Measurements from ENCODE around the gene CDYL2. TPM values are rescaled to one million over a fixed set of nuclear protein-coding genes. Genes with fewer than 3 reads are reported as not detected.

CDYL2 gene
- total RNA-seq, 1 donor from 2014 or later, result 26.5 TPM

- FAIRE-seq (no peak), DNase-seq (ENCODE audit: low read depth) (no peak)
- Histone ChIP-seq H3K9ac (ENCODE audit: low read length) (no peak overlapping the region), H3K79me2 (ENCODE audit: insufficient read depth, low read length) (no peaks in the 10 kb centered on the region), H3K4me3 (ENCODE audit: insufficient read depth, low read depth, low read length) (no peak overlapping the region), H3K4me2 (ENCODE audit: low read length) (no peak overlapping the region), H3K4me1 (ENCODE audit: insufficient read depth, low read length) (peaks cover 9% of the 10 kb centered on the region), H3K27ac (ENCODE audit: low read depth, low read length) (no peak overlapping the region), H3K9me3 (ENCODE audit: insufficient read depth, low read depth, low read length) (no peaks in the 10 kb centered on the region), H3K36me3 (ENCODE audit: insufficient read depth, low read length) (no peaks in the 10 kb centered on the region), H4K20me1 (ENCODE audit: insufficient read depth, low read length) (no peaks in the 10 kb centered on the region), H2AFZ (ENCODE audit: low read depth, low read length) (no peak overlapping the region), H3K27me3 (ENCODE audit: insufficient read depth, low read length) (no peaks in the 10 kb centered on the region)
- Mint-ChIP-seq H3K27me3 (ENCODE audit: low read depth, unreplicated experiment) (no peaks in the 10 kb centered on the region), H3K9me3 (ENCODE audit: unreplicated experiment) (peaks cover 6% of the 10 kb centered on the region), H3K4me3 (ENCODE audit: unreplicated experiment) (no peak overlapping the region), H3K27ac (ENCODE audit: unreplicated experiment) (no peak overlapping the region), H3K36me3 (ENCODE audit: low read depth, unreplicated experiment) (no peaks in the 10 kb centered on the region), H3K4me1 (ENCODE audit: low read depth, unreplicated experiment) (peaks cover 23% of the 10 kb centered on the region)
- TF ChIP-seq CTCF (IDR thresholded peaks at IDR 0.05; ENCODE audit: insufficient read depth, low read depth, low read length) (no peak), EZH2 (IDR thresholded peaks at IDR 0.05; ENCODE audit: insufficient read depth, low read length) (no peak)
Observed at GRCh38 chr16:80585764-80586163, 218.6 kb downstream of the CDYL2 start.

GRCh38 chr16:80583466-80583865 is 220.9 kb downstream of the CDYL2 start:
- peak overlapping the region; percentile 16 for H3K4me2 ChIP-seq (ENCODE audit: low read length)
- no peaks in the 10 kb centered on the region for H3K36me3 Mint-ChIP-seq (ENCODE audit: low read depth, unreplicated experiment)
- no peak overlapping the region for H3K4me3 Mint-ChIP-seq (ENCODE audit: unreplicated experiment)
- H3K9me3 Mint-ChIP-seq (ENCODE audit: unreplicated experiment), result peaks cover 6% of the 10 kb centered on the region
- H3K79me2 ChIP-seq (ENCODE audit: insufficient read depth, low read length), result no peaks in the 10 kb centered on the region
- H3K27ac Mint-ChIP-seq (ENCODE audit: unreplicated experiment), result peak overlapping the region; percentile 1
- H3K27ac ChIP-seq (ENCODE audit: low read depth, low read length), result no peak overlapping the region
- peak; percentile 85 for DNase-seq (ENCODE audit: low read depth)
- no peaks in the 10 kb centered on the region for H3K27me3 ChIP-seq (ENCODE audit: insufficient read depth, low read length)
- no peaks in the 10 kb centered on the region for H3K27me3 Mint-ChIP-seq (ENCODE audit: low read depth, unreplicated experiment)
- no peak overlapping the region for H3K9ac ChIP-seq (ENCODE audit: low read length)
- FAIRE-seq, result peak; percentile 59
- no peaks in the 10 kb centered on the region for H3K9me3 ChIP-seq (ENCODE audit: insufficient read depth, low read depth, low read length)
- peaks cover 33% of the 10 kb centered on the region for H3K4me1 Mint-ChIP-seq (ENCODE audit: low read depth, unreplicated experiment)
- TF ChIP-seq EZH2 (IDR thresholded peaks at IDR 0.05; ENCODE audit: insufficient read depth, low read length), result no peak
- TF ChIP-seq CTCF (IDR thresholded peaks at IDR 0.05; ENCODE audit: insufficient read depth, low read depth, low read length), result no peak
- H3K36me3 ChIP-seq (ENCODE audit: insufficient read depth, low read length), result no peaks in the 10 kb centered on the region
- no peaks in the 10 kb centered on the region for H4K20me1 ChIP-seq (ENCODE audit: insufficient read depth, low read length)
- H3K4me1 ChIP-seq (ENCODE audit: insufficient read depth, low read length), result peaks cover 14% of the 10 kb centered on the region
- H2AFZ ChIP-seq (ENCODE audit: low read depth, low read length), result no peak overlapping the region
- no peak overlapping the region for H3K4me3 ChIP-seq (ENCODE audit: insufficient read depth, low read depth, low read length)

GRCh38 chr16:80580109-80580832 is 224.1 kb downstream of the CDYL2 start:
- TF ChIP-seq EZH2 (IDR thresholded peaks at IDR 0.05; ENCODE audit: insufficient read depth, low read length), result no peak
- no peak overlapping the region for H3K4me3 Mint-ChIP-seq (ENCODE audit: unreplicated experiment)
- no peak for FAIRE-seq

More at GRCh38 chr16:80580109-80580832, 224.1 kb downstream of the CDYL2 start:
- Histone ChIP-seq H3K4me2 (ENCODE audit: low read length) (peak overlapping the region; percentile 10), H3K36me3 (ENCODE audit: insufficient read depth, low read length) (no peaks in the 10 kb centered on the region), H2AFZ (ENCODE audit: low read depth, low read length) (no peak overlapping the region), H3K27ac (ENCODE audit: low read depth, low read length) (no peak overlapping the region), H3K9me3 (ENCODE audit: insufficient read depth, low read depth, low read length) (no peaks in the 10 kb centered on the region), H3K79me2 (ENCODE audit: insufficient read depth, low read length) (no peaks in the 10 kb centered on the region), H3K4me1 (ENCODE audit: insufficient read depth, low read length) (peaks cover 14% of the 10 kb centered on the region), H3K27me3 (ENCODE audit: insufficient read depth, low read length) (no peaks in the 10 kb centered on the region), H3K4me3 (ENCODE audit: insufficient read depth, low read depth, low read length) (no peak overlapping the region), H3K9ac (ENCODE audit: low read length) (no peak overlapping the region), H4K20me1 (ENCODE audit: insufficient read depth, low read length) (no peaks in the 10 kb centered on the region)
- DNase-seq (ENCODE audit: low read depth), result peak; percentile 91
- H3K4me1 Mint-ChIP-seq (ENCODE audit: low read depth, unreplicated experiment), result peaks cover 33% of the 10 kb centered on the region
- H3K9me3 Mint-ChIP-seq (ENCODE audit: unreplicated experiment), result peaks cover 1% of the 10 kb centered on the region
- no peaks in the 10 kb centered on the region for H3K36me3 Mint-ChIP-seq (ENCODE audit: low read depth, unreplicated experiment)
- H3K27me3 Mint-ChIP-seq (ENCODE audit: low read depth, unreplicated experiment), result peaks cover 4% of the 10 kb centered on the region
- H3K27ac Mint-ChIP-seq (ENCODE audit: unreplicated experiment), result peak overlapping the region; percentile 75
